Esophagus muscularis mucosa (tissue), 4 donors: Measurements from ENCODE around the gene RNF135. TPM values are rescaled to one million over a fixed set of nuclear protein-coding genes. Genes with fewer than 3 reads are reported as not detected.

ENCODE experiments used
- DNase-seq: peaks from one replicate; pipeline ENCODE4 v3.0.0-alpha.2; 2017; ENCODE audit errors: extremely low spot score
- H3K27ac ChIP-seq, 4 donors: fragments of 200-600 bp; sonication (generic); replicated peaks in 1 of 4; 1 replicate in 3 of 4; 2 replicates in 1 of 4; pipeline ENCODE4 v1.5.1; 2016 to 2019; ENCODE audit warnings: mild to moderate bottlenecking in 1 of 4
- H3K27me3 ChIP-seq, 4 donors: fragments of 200-600 bp; sonication (generic); one replicate each; pipeline versions ENCODE4 v1.5.1 to v1.6.0; 2016 to 2019
- H3K36me3 ChIP-seq, 4 donors: fragments of 200-600 bp; sonication (generic); one replicate each; pipeline ENCODE4 v1.5.1; 2016 to 2019
- H3K4me1 ChIP-seq, 4 donors: fragments of 200-600 bp; sonication (generic); one replicate each; pipeline ENCODE4 v1.5.1; 2016 to 2019
- H3K4me3 ChIP-seq, 4 donors: fragments of 200-600 bp; sonication (generic); 1 replicate in 2 of 4; 2 replicates in 2 of 4; pipeline ENCODE4 v1.5.1; 2016 to 2019; ENCODE audit warnings: mild to moderate bottlenecking in 4 of 4, moderate library complexity in 1 of 4
- H3K9me3 ChIP-seq, 4 donors: fragments of 200-600 bp; sonication (generic); 1 replicate in 3 of 4; 2 replicates in 1 of 4; pipeline ENCODE4 v1.5.1; 2016 to 2019
- CTCF ChIP-seq, 3 experiments: fragments of 200-600 bp in 2 of 3; fragments of 450-650 bp in 1 of 3; sonication (generic) in 2 of 3; IDR thresholded peaks; one replicate each; pipeline ENCODE4 v1.5.1; 2017 to 2019; ENCODE audit warnings: antibody characterized with exemption in 3 of 3, mild to moderate bottlenecking in 2 of 3, moderate library complexity in 1 of 3
- EP300 ChIP-seq: sonication (generic); formaldehyde crosslinking; IDR thresholded peaks from one replicate; pipeline ENCODE4 v1.6.1; 2017; ENCODE audit warnings: antibody characterized with exemption
- POLR2A ChIP-seq: fragments of 450-650 bp; IDR thresholded peaks from one replicate; pipeline ENCODE4 v1.6.1; 2017; ENCODE audit warnings: antibody characterized with exemption, moderate library complexity, mild to moderate bottlenecking, low read depth
- POLR2AphosphoS5 ChIP-seq, 2 donors: sonication (generic); formaldehyde crosslinking; IDR thresholded peaks; one replicate each; pipeline ENCODE4 v1.6.1; 2017; ENCODE audit warnings: antibody characterized with exemption in 2 of 2
- WGBS: methylation state at CpG from one replicate; pipeline ENCODE4 v1.1.5; 2018; 5-methylcytosine and 5-hydroxymethylcytosine counted together
- intact Hi-C: fragments of 100-400 bp; cut with DNase I; formaldehyde crosslinking; loops from one replicate; pipeline ENCODE4 v1.15.1; 2023
- total RNA-seq, 4 donors: library from RNA; depleted of rRNA; stranded (reverse); fragments of >200 nt; gene quantifications; one replicate each; pipeline versions ENCODE4 v1.1.0 to v1.2.1, GENCODE V29; 2016

Gene RNF135
- total RNA-seq, 4 donors from 2014 or later, result 20.0 to 28.1 (median 22.9) TPM

DNA sequence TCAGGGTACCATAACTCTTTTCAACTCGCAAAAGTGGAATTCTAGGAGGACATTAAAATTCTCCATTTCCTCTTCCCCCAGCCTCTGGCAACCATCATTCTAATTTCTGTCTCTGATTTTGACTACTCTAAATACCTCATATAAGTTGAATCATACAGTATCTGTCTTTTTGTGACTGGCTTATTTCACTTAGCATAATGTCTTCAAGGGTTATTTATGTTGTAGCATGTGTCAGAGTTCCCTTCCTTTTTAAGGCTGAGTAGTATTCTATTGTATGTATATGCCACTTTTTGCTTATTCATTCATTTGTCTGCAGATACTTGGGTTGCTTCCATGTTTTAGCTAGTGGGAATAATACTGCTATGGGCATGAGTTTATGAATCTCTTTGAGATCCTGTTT is 12.0 kb downstream of the RNF135 start:
- Histone ChIP-seq H3K27me3 (no peaks in the 10 kb centered on the region), H3K4me3 (no peak overlapping the region), H3K4me1 (no peaks in the 10 kb centered on the region), H3K9me3 (no peaks in the 10 kb centered on the region), H3K27ac (no peak overlapping the region), H3K36me3 (peaks cover 14 to 35% (median 26%) of the 10 kb centered on the region in 4 donors)
- intact Hi-C loops, result no loop called here
- WGBS, result 92% methylated on average over 1 of the region's 1 CpG
- TF ChIP-seq POLR2AphosphoS5 (IDR thresholded peaks at IDR 0.05) (no peak), POLR2A (no peak), EP300 (no peak), CTCF (IDR thresholded peaks at IDR 0.05) (no peak)
- DNase-seq, result no peak

DNA sequence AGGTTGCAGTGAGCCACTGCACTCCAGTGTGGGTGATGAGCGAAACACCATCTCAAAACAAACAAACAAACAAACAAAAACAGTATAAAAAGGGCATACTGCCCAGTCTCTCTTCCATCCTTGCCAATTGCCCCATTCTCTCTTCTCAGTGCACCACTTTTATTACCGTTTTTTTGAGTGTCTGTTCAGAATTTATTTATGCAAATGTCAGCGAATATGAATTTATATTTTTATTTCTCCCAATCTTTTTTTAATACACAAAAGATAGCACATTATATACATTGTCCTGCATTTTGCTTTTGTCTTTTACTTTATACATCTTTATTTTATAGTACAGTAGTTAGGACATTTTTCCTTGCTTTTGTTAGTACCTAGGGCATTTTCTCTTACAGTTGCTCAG is 19.6 kb downstream of the RNF135 start:
- no peak for DNase-seq
- Histone ChIP-seq H3K4me1 (no peaks in the 10 kb centered on the region), H3K27me3 (no peaks in the 10 kb centered on the region), H3K9me3 (no peaks in the 10 kb centered on the region), H3K36me3 (peaks cover 14 to 84% (median 42%) of the 10 kb centered on the region in 4 donors), H3K4me3 (no peak overlapping the region), H3K27ac (no peak overlapping the region)
- no peak for TF ChIP-seq CTCF (IDR thresholded peaks at IDR 0.05)
- no peak for TF ChIP-seq POLR2AphosphoS5 (IDR thresholded peaks at IDR 0.05)
- TF ChIP-seq POLR2A, result no peak
- TF ChIP-seq EP300, result no peak
- intact Hi-C loops, result no loop called here
- 85% methylated on average over 3 of the region's 3 CpGs for WGBS

GRCh38 chr17:30992551-30992950 is 21.7 kb downstream of the RNF135 start:
- WGBS, result 100% methylated on average over 3 of the region's 3 CpGs
- H3K9me3 ChIP-seq, result no peaks in the 10 kb centered on the region
- H3K4me1 ChIP-seq, result no peaks in the 10 kb centered on the region
- TF ChIP-seq POLR2A, result no peak
- no peak for TF ChIP-seq POLR2AphosphoS5 (IDR thresholded peaks at IDR 0.05)
- no peak for TF ChIP-seq CTCF (IDR thresholded peaks at IDR 0.05)
- TF ChIP-seq EP300, result no peak
- no peaks in the 10 kb centered on the region for H3K27me3 ChIP-seq
- no peak for DNase-seq
- intact Hi-C loops, result no loop called here
- H3K27ac ChIP-seq, result no peak overlapping the region
- H3K4me3 ChIP-seq, result no peak overlapping the region
- peaks cover 24 to 81% (median 38%) of the 10 kb centered on the region in 4 donors for H3K36me3 ChIP-seq

DNA sequence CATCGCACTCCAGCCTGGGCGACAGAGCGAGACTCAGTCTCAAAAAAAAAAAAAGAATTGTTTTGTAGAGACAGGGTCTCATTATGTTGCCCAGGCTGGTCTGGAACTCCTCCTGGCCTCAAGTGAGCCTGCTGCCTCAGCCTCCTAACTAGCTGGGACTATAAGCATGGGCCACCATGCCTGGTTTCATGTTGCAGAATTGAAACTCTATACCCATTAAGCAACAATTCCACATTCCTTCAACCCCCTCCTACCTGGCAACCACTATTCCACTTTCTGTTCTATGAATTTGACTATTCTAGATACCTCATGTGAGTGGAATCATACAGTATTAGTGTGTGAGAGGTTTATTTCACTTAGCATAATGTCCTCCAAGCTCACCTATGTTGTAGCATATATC is 24.5 kb downstream of the RNF135 start:
- Histone ChIP-seq H3K27me3 (no peaks in the 10 kb centered on the region), H3K4me1 (no peaks in the 10 kb centered on the region), H3K36me3 (peaks cover 36 to 86% (median 55%) of the 10 kb centered on the region in 4 donors), H3K27ac (no peak overlapping the region), H3K9me3 (no peaks in the 10 kb centered on the region), H3K4me3 (no peak overlapping the region)
- TF ChIP-seq CTCF (IDR thresholded peaks at IDR 0.05) (no peak), POLR2AphosphoS5 (IDR thresholded peaks at IDR 0.05) (no peak), POLR2A (no peak), EP300 (no peak)
- DNase-seq, result no peak
- intact Hi-C loops, result no loop called here
- 82% methylated on average over 3 of the region's 3 CpGs for WGBS

GRCh38 chr17:30996486-30996885 is 25.6 kb downstream of the RNF135 start:
- H3K27me3 ChIP-seq, result no peaks in the 10 kb centered on the region
- H3K27ac ChIP-seq, result no peak overlapping the region
- intact Hi-C loops, result no loop called here
- H3K9me3 ChIP-seq, result no peaks in the 10 kb centered on the region
- TF ChIP-seq CTCF (IDR thresholded peaks at IDR 0.05), result no peak
- no peak for TF ChIP-seq POLR2AphosphoS5 (IDR thresholded peaks at IDR 0.05)
- no peak for TF ChIP-seq EP300
- no peak for TF ChIP-seq POLR2A
- WGBS, result 94% methylated on average over 3 of the region's 3 CpGs
- no peak overlapping the region for H3K4me3 ChIP-seq
- no peak for DNase-seq
- H3K36me3 ChIP-seq, result peaks cover 36 to 86% (median 63%) of the 10 kb centered on the region in 4 donors
- H3K4me1 ChIP-seq, result no peaks in the 10 kb centered on the region
